ENCODE measurements around the gene ZNF598. TPM values are rescaled to one million over a fixed set of nuclear protein-coding genes. Genes with fewer than 3 reads are reported as not detected.

Gene ZNF598
- 75.0 and 86.5 TPM in 2 replicates for total RNA-seq (2014; rRNA removed; shearing (Covaris generic); ENCODE audit: low replicate concordance)

DNA sequence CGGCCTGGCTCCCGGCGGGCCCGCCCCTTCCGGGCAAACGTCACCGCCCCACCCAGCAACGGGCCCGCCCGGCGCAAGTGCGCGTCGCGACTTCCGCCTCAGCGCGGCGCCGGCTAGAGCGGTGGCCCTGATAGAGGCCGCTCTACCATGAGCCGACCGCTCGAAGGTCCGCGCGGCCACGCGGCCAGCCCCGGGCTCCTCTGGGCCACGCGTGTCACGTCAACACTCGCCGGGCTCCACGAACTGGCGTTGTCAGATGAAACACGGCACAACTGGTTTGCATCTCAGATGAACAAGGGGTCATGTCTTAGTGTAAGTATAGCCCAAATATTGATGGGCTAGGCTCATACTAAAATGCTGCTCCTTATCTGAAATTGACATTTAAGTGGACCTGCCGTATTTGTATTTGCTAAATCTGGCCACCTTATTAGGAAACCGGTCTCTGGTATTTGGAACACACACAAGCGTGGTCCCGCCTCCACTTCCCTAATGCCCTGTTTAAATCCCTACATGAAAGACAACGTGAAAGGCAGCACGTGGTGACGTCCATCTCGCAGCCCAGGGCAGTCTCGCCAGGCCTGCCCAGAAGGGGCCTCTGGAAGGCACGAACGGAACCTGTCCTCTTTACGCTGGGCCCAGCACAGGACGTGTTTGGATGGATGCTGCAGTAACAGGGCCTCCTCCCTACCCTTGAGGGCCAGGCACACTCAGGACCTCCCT, at the start of gene ZNF598:
TSS of gene ZNF598 (minus strand) at position 31 of the 720 bp plus-strand sequence.
- Histone ChIP-seq H3K9me3 (no peaks in the 10 kb centered on the region), H3K4me3 (peak within 1 kb of the TSS; percentile 82), H3K27me3 (no peaks in the 10 kb centered on the region), H3K36me3 (peaks cover 43% of the 10 kb centered on the region)
- peak; percentile 88 for DNase-seq

DNA sequence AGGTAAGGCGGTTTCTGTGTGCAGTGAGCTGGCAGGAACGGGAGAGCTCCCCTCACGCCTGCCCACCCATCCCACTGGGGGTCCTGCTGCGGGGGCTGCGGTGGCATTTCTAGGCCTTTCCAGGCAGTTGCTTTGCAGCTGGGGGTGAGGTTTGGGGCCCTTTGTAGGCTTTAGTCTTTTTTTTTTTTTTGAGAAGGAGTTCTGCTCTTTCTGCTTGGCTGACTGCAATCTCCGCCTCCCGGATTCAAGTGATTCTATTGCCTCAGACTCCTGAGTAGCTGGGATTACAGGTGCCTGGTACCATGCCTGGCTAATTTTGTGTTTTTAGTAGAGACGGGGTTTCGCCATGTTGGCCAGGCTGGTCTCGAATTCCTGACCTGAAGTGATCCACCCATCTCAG, 49.3 kb upstream of the ZNF598 start:
- Histone ChIP-seq H3K4me3 (no peak overlapping the region), H3K9me3 (no peaks in the 10 kb centered on the region), H3K36me3 (peaks cover 34% of the 10 kb centered on the region), H3K27me3 (no peaks in the 10 kb centered on the region)
- no peak for DNase-seq

- Histone ChIP-seq H3K9me3 (no peaks in the 10 kb centered on the region), H3K4me3 (no peak overlapping the region), H3K36me3 (peaks cover 34% of the 10 kb centered on the region), H3K27me3 (no peaks in the 10 kb centered on the region)
- DNase-seq: no peak
These were observed 48.8 kb upstream of the ZNF598 start for GRCh38 chr16:2058420-2058819.

DNA sequence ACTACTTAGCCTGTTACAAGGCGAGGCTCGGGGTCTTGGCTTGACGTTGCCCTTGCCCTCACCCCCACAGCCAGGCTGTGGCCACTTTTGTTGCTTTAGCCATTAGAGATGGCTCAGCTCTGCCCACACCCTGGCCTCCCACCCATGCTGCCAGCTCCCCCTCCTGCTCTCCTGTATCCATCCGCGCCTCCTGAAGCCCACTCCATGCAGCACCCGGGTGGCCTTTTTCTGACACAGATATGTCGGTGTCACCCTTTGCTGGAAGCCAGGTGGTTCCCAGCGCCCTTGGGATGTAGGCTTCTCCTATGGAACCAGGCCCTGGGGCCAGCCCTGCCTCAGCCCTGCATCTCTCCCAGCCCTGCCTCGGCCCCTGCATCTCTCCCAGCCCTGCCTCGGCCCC, 47.8 kb upstream of the ZNF598 start:
- DNase-seq: no peak
- no peaks in the 10 kb centered on the region for H3K9me3 ChIP-seq
- no peak overlapping the region for H3K4me3 ChIP-seq
- H3K27me3 ChIP-seq: no peaks in the 10 kb centered on the region
- peaks cover 38% of the 10 kb centered on the region for H3K36me3 ChIP-seq

- Histone ChIP-seq H3K9me3 (no peaks in the 10 kb centered on the region), H3K4me3 (no peak overlapping the region), H3K36me3 (peaks cover 41% of the 10 kb centered on the region), H3K27me3 (no peaks in the 10 kb centered on the region)
- DNase-seq: no peak
These were observed 47.2 kb upstream of the ZNF598 start for GRCh38 chr16:2056681-2057407.

DNA sequence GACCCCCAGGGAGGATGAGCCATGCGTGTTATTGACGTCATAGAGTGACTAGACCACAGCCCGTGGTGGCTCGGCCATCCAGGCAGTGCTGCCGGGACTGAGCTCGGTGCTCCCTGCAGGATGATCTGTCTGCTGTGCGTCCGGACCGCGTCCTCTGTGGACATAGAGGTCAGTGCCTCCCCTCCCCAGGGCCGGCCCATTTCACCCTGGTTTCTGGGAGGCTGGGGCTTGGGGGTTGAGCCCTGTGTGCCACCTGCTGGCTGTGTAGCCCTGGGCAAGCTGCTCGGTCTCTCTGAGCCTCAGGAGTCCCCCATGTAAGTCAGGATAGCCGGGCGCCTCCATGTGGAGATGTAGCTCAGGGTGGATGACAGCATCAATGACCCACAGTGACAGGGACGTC, 46.5 kb upstream of the ZNF598 start:
- H3K27me3 ChIP-seq: no peaks in the 10 kb centered on the region
- DNase-seq: no peak
- H3K4me3 ChIP-seq: no peak overlapping the region
- H3K9me3 ChIP-seq: no peaks in the 10 kb centered on the region
- peaks cover 44% of the 10 kb centered on the region for H3K36me3 ChIP-seq

- Histone ChIP-seq H3K9me3 (no peaks in the 10 kb centered on the region), H3K27me3 (no peaks in the 10 kb centered on the region), H3K4me3 (no peak overlapping the region), H3K36me3 (peaks cover 47% of the 10 kb centered on the region)
- DNase-seq: no peak
These were observed 45.1 kb upstream of the ZNF598 start for GRCh38 chr16:2054543-2055245.

DNA sequence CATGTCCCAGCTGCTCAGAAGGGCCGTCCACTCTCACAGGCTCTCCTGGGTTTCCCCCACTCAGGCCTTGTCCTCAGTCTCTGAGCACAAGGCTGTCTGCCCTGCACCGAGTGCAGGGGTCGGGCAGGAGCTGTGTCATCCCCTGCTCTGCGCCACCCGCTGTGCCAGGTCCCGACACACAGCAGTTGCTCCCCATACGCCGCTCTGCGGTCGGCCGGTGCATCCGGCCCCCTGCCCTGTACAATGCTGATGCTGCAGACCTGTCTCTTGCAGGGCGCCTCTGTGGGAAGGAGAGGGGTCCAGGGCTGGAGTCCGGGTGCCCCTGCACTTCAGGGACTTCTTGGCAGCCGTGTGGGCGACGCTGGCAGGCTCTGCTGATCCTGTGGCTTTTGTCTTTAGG, 44.3 kb upstream of the ZNF598 start:
- DNase-seq: no peak
- Histone ChIP-seq H3K4me3 (no peak overlapping the region), H3K36me3 (peaks cover 50% of the 10 kb centered on the region), H3K27me3 (no peaks in the 10 kb centered on the region), H3K9me3 (no peaks in the 10 kb centered on the region)

GRCh38 chr16:2053211-2053610, 43.6 kb upstream of the ZNF598 start:
- no peak for DNase-seq
- no peak overlapping the region for H3K4me3 ChIP-seq
- H3K36me3 ChIP-seq: peaks cover 45% of the 10 kb centered on the region
- H3K27me3 ChIP-seq: no peaks in the 10 kb centered on the region
- H3K9me3 ChIP-seq: no peaks in the 10 kb centered on the region

GRCh38 chr16:2048116-2048543, 38.5 kb upstream of the ZNF598 start:
- Histone ChIP-seq H3K9me3 (no peaks in the 10 kb centered on the region), H3K27me3 (no peaks in the 10 kb centered on the region), H3K4me3 (peak overlapping the region; percentile 84), H3K36me3 (peaks cover 44% of the 10 kb centered on the region)
- peak; percentile 32 for DNase-seq

- H3K4me3 ChIP-seq: peak within 1 kb of the TSS; percentile 84
- H3K27me3 ChIP-seq: no peaks in the 10 kb centered on the region
- DNase-seq: peak; percentile 98
- H3K36me3 ChIP-seq: peaks cover 44% of the 10 kb centered on the region
- no peaks in the 10 kb centered on the region for H3K9me3 ChIP-seq
These were observed 37.9 kb upstream of the ZNF598 start, which contains the start of the genes NTHL1 and TSC2 for GRCh38 chr16:2047330-2048115. Gene NTHL1 (minus strand): TSS chr16:2047834. CDS start chr16:2047823, 11 bp downstream. Gene TSC2 (plus strand): TSS chr16:2047985. CDS start chr16:2048616, 631 bp downstream.

DNA sequence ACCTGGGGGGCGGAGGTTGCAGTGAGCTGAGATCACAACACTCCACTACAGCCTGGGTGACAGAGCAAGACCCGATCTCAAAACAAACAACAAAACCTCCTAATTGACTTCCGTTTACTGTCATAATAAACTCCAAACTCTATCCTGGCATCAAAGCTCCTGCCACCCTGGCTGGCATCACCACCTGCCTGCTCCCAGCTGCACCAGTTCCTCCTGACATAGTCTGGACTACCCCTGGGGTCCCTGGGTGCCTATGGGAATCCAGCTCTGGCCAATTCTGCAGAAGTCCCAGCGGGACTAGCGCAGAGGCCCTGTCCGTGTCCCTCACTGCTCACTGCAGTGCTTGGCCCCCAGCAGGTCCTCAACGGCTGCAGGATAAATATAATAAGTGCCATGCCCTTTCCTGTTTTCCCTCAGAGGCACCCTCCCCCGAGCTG, 37.3 kb upstream of the ZNF598 start:
- no peak for DNase-seq
- Histone ChIP-seq H3K36me3 (peaks cover 37% of the 10 kb centered on the region), H3K4me3 (peak overlapping the region; percentile 84)

DNA sequence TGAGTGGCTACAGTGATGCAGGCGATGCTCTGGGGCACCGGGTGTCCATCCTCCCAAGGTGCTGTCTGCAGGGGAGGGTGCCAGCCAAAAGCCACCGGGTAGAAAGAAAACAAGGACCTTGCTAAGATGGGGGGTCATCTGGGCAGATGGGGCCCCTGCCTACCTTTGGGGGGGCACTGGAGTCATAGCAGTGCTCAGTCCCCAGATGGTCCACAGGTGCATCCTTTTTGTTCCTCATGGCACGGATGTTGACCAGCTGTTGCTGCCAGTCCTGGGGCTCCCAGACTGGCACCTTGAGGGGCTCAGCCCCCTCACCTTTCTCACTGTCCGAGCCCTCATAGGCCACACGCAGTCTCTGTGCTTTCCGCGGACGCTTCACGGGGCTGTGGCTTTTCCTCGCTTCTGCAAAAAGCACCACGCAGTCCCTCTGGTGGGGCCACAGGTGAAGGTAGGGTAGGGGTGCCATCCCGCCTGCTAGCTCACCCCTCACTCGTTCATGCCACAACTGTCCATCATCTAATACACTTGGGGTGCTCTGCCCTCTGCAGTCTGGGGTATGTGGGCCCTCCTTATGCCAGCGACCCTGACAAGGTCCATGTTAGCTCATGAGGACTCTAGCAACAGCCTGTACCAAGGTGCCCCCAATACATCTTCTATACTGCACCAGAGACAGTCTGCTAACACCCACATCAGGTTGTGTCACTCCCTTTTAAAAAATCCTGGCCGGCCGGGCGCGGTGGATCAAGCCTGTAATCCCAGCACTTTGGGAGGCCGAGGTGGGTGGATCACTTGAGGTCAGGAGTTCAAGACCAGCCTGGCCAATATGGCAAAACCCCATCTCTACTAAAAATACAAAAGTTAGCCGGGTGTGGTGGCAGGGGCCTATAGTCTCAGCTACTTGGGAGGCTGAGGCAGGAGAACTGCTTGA, 36.6 kb upstream of the ZNF598 start:
- H3K27me3 ChIP-seq: no peaks in the 10 kb centered on the region
- no peaks in the 10 kb centered on the region for H3K9me3 ChIP-seq
- H3K36me3 ChIP-seq: peaks cover 31% of the 10 kb centered on the region
- peak overlapping the region; percentile 84 for H3K4me3 ChIP-seq
- DNase-seq: no peak

More for the DNA sequence above, 37.3 kb upstream of the ZNF598 start:
- Histone ChIP-seq H3K9me3 (no peaks in the 10 kb centered on the region), H3K27me3 (no peaks in the 10 kb centered on the region)

DNA sequence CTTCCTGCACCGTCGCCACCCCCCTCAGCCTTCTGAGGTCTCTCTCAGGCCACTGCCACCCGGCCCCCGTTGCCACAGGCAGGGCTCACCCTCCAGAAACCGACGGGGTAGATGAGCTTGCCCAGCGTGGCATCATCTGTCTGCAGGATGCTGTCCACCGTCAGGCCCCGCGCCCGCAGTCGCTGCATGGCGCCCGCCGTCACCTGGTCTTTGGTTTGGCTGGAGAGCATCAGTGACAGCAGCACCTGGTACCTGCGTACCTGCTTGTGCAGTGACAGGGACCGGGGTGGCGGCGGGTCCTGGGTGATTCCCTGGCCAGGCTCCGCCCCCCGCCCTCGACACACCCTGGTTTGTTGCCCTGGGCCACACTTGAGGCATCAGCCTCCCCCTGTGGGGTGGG, 34.9 kb upstream of the ZNF598 start:
- H3K27me3 ChIP-seq: no peaks in the 10 kb centered on the region
- H3K4me3 ChIP-seq: no peak overlapping the region
- DNase-seq: no peak
- peaks cover 18% of the 10 kb centered on the region for H3K36me3 ChIP-seq
- no peaks in the 10 kb centered on the region for H3K9me3 ChIP-seq

DNA sequence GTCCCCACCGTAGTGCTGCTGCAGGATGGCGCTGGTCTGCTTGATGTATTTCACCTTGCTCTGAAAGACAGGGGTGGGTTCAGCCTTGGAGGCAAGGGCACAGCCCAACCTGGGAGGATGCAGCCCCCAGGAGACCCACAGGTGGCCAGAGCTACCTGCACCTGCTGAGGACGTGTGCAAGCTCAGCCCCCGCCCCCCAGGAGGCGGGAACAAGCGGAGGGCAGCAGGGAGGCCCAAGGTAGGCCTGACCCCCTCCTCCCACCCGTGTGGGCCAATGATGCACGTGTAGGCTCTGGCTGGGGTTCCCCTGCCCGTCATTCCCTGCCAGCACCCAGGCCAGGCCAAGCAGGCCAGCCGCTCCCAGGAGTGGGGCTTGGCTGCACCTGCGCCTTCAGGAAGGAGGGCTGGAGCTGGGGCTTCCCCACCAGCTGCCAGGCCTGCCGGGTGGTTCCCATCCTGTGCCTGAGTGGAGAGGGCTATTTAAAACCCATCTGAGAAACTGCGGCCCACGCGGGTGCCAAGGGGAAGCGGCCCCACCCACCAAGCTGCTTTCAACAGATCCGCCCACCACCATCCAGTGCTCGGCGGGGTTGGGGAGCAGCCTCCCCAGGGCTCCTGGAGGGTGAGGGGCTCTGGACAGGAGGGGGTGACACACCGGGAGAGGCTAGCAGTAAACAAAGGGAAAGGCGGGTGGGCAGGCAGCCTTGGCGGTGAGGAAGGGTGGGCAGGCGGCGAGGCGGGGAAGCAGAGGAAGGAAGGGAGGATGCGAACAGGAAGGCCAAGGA, 34.2 kb upstream of the ZNF598 start:
- Histone ChIP-seq H3K4me3 (no peak overlapping the region), H3K36me3 (peaks cover 16% of the 10 kb centered on the region), H3K27me3 (no peaks in the 10 kb centered on the region), H3K9me3 (no peaks in the 10 kb centered on the region)
- no peak for DNase-seq

Data from MG63 (cell line).